ENCODE data around the gene NFE2L2.

Gene NFE2L2

GRCh38 chr2:177239053-177239452 is 25.5 kb downstream of the NFE2L2 start:
- no peak for TF ChIP-seq TCF4 (CRISPR knock-in tag; IDR thresholded peaks at IDR 0.05; ENCODE audit: borderline replicate concordance)

DNA sequence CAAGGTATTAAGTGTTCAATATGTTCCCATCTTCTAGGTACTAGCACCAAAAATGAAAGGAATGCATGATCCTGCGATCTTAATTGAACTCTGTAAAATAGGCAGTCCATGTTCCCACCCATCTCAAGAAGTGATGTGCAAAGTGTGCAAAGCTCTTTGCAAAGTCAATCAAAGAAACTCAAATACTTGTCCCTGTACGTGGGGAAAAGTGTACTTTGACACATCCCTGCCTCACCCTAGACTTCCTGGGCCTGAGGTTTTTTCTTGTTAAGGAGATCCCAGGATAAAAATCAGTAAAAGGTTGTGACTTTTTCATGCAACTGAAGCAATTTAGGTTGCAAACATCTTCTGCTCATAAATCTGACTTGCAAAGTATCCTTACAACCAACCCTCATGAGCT is 26.6 kb downstream of the NFE2L2 start:
- ATAC-seq = no peak
- TF ChIP-seq ZFP30 (CRISPR knock-in tag; IDR thresholded peaks at IDR 0.05) = no peak
- TF ChIP-seq, protein P1, sequence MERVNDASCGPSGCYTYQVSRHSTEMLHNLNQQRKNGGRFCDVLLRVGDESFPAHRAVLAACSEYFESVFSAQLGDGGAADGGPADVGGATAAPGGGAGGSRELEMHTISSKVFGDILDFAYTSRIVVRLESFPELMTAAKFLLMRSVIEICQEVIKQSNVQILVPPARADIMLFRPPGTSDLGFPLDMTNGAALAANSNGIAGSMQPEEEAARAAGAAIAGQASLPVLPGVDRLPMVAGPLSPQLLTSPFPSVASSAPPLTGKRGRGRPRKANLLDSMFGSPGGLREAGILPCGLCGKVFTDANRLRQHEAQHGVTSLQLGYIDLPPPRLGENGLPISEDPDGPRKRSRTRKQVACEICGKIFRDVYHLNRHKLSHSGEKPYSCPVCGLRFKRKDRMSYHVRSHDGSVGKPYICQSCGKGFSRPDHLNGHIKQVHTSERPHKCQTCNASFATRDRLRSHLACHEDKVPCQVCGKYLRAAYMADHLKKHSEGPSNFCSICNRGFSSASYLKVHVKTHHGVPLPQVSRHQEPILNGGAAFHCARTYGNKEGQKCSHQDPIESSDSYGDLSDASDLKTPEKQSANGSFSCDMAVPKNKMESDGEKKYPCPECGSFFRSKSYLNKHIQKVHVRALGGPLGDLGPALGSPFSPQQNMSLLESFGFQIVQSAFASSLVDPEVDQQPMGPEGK (CRISPR knock-in tag; IDR thresholded peaks at IDR 0.05; ENCODE audit: borderline replicate concordance) = no peak
- no peak for TF ChIP-seq CSRNP3 (CRISPR knock-in tag; IDR thresholded peaks at IDR 0.05)

More at GRCh38 chr2:177239053-177239452, 25.5 kb downstream of the NFE2L2 start:
- ATAC-seq = no peak

DNA sequence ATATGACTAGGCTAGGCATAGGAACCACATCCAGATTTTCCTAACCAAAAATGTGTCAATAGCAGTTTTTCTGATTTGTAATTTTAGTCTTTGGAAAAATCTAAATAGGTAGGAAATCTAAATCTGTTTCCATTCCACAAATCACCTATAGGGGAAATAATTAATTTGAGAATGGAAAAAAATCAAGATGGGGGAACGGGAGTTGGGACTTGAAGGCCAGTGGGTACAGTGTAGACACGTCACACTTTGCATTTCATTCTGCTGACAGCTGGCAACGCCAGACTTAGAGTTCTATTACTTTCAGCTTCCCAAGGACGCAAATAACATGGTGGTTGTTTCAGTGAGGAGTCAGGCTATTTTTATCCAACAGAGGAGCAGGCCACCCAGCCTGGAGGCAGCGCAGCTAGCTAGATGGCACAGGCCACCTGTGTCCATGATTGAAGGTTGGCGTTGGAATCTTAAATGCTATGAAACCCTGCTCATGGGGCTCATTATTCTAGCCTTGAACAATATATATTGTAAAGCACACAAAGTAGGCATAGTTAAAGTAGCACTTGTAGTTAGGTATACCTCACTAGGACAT is 28.6 kb downstream of the NFE2L2 start:
- no peak for TF ChIP-seq ZFP3 (CRISPR knock-in tag; IDR thresholded peaks at IDR 0.05)
- TF ChIP-seq ZNF8 (CRISPR knock-in tag; IDR thresholded peaks at IDR 0.05) = no peak
- TF ChIP-seq ZNF565 (CRISPR knock-in tag; conservative IDR thresholded peaks at IDR 0.05; ENCODE audit: low read depth) = no peak
- TF ChIP-seq TOX (CRISPR knock-in tag; IDR thresholded peaks at IDR 0.05; ENCODE audit: borderline replicate concordance) = no peak

GRCh38 chr2:177234267-177234666 is 30.3 kb downstream of the NFE2L2 start:
- TF ChIP-seq ISL1 (CRISPR knock-in tag; IDR thresholded peaks at IDR 0.05) = no peak
- no peak for ATAC-seq

More for the DNA sequence above, 28.6 kb downstream of the NFE2L2 start:
- ATAC-seq = no peak

DNA sequence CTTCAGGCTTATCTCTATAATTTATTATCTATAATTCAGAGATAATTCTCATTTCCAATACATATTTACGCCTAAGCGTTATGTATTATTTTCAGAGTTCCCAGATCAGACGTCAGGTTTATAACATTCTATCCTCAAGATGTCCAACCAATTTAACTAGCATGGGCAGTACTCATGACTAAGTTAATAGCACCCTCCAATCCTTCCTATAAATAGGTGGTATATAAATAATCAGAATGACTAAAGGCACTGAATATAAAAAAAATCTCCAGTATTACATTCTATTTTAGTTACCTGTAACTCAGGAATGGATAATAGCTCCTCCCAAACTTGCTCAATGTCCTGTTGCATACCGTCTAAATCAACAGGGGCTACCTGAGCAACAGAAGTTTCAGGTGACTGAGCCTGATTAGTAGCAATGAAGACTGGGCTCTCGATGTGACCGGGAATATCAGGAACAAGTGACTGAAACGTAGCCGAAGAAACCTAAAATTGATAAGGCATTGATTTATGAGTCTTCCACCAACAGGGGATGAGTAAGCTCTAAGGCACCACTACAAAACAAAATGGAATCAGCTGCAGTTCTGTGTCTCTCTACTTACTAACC is 32.3 kb downstream of the NFE2L2 start:
- ATAC-seq = no peak
- TF ChIP-seq OSR1 (CRISPR knock-in tag; IDR thresholded peaks at IDR 0.05) = no peak
- TF ChIP-seq, protein P2, sequence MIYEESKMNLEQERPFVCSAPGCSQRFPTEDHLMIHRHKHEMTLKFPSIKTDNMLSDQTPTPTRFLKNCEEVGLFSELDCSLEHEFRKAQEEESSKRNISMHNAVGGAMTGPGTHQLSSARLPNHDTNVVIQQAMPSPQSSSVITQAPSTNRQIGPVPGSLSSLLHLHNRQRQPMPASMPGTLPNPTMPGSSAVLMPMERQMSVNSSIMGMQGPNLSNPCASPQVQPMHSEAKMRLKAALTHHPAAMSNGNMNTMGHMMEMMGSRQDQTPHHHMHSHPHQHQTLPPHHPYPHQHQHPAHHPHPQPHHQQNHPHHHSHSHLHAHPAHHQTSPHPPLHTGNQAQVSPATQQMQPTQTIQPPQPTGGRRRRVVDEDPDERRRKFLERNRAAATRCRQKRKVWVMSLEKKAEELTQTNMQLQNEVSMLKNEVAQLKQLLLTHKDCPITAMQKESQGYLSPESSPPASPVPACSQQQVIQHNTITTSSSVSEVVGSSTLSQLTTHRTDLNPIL (CRISPR knock-in tag; IDR thresholded peaks at IDR 0.05; ENCODE audit: low read depth) = no peak
- no peak for TF ChIP-seq CSRNP3 (CRISPR knock-in tag; IDR thresholded peaks at IDR 0.05)
- TF ChIP-seq TCF4 (CRISPR knock-in tag; IDR thresholded peaks at IDR 0.05; ENCODE audit: borderline replicate concordance) = no peak
- TF ChIP-seq RARB (CRISPR knock-in tag; IDR thresholded peaks at IDR 0.05) = no peak
- no peak for TF ChIP-seq BACH2 (CRISPR knock-in tag; IDR thresholded peaks at IDR 0.05; ENCODE audit: borderline replicate concordance)
- TF ChIP-seq, protein P1 (CRISPR knock-in tag; IDR thresholded peaks at IDR 0.05; ENCODE audit: borderline replicate concordance) = no peak
- TF ChIP-seq GLIS3 (CRISPR knock-in tag; IDR thresholded peaks at IDR 0.05) = no peak
- no peak for TF ChIP-seq ISL1 (CRISPR knock-in tag; IDR thresholded peaks at IDR 0.05)
- TF ChIP-seq ARNTL (CRISPR knock-in tag; IDR thresholded peaks at IDR 0.05; ENCODE audit: borderline replicate concordance, low read depth) = no peak
- no peak for TF ChIP-seq SNAI2 (CRISPR knock-in tag; IDR thresholded peaks at IDR 0.05)
- TF ChIP-seq ZNF565 (CRISPR knock-in tag; conservative IDR thresholded peaks at IDR 0.05; ENCODE audit: low read depth) = no peak
- TF ChIP-seq, protein P3, sequence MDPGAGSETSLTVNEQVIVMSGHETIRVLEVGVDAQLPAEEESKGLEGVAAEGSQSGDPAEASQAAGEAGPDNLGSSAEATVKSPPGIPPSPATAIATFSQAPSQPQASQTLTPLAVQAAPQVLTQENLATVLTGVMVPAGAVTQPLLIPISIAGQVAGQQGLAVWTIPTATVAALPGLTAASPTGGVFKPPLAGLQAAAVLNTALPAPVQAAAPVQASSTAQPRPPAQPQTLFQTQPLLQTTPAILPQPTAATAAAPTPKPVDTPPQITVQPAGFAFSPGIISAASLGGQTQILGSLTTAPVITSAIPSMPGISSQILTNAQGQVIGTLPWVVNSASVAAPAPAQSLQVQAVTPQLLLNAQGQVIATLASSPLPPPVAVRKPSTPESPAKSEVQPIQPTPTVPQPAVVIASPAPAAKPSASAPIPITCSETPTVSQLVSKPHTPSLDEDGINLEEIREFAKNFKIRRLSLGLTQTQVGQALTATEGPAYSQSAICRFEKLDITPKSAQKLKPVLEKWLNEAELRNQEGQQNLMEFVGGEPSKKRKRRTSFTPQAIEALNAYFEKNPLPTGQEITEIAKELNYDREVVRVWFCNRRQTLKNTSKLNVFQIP (CRISPR knock-in tag; IDR thresholded peaks at IDR 0.05; ENCODE audit: borderline replicate concordance, low read depth) = no peak

Data from SK-N-SH treated with all-trans-retinoic acid at 6 μM for 48 hours (cell line).